Measurements from ENCODE around the gene CREBBP.
"Not testable (repeated sequence)": the region's sequence is repeated elsewhere in the genome, so short reads cannot be mapped to it uniquely, and the experiment has no call there.

CREBBP gene

DNA sequence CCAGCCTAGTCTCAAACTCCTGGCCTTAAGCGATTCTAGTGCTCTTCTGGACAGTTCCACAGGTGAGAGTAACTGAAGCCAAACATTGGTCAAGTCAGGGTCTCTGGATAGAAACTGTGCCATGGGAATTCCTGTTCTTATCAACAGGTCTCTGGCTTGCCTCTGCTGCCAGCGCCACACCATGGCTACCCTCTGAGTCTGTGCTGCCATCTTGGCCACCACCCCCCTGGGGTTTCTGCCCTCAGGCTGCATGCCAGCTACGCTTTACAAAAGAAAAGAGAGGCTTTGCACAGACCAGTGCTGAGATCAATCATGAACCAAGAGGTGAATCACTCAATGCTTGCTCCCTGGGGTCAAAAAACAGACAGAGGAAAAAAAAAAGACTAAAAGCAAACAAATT is 24.4 kb upstream of the CREBBP start:
- no peak for DNase-seq
- no peak for TF ChIP-seq POLR2A (IDR thresholded peaks at IDR 0.05; ENCODE audit: low read length)
- TF ChIP-seq GATA1 (IDR thresholded peaks at IDR 0.05; ENCODE audit: low read depth, low read length) = no peak

DNA sequence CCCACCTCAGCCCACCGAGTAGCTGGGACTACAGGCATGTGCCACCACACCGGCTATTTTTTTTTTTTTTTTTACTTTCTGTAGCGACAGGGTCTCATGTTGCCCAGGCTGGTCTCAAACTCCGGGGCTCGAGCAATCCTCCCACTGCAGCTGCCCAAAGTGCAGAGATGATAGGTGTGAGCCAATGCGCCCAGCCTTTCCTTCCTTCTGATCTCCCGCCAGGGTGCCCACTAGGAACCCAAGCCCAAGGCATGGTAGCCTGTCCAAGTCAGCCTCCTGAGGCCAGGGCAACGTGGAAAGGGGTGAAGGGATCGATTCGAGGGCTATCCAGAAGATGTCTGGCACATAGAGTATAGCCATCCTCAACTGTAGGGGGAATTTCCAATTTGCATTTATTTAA is 9.6 kb upstream of the CREBBP start:
- TF ChIP-seq POLR2A (IDR thresholded peaks at IDR 0.05; ENCODE audit: low read length) (no peak), GATA1 (IDR thresholded peaks at IDR 0.05; ENCODE audit: low read depth, low read length) (no peak)
- DNase-seq = no peak

DNA sequence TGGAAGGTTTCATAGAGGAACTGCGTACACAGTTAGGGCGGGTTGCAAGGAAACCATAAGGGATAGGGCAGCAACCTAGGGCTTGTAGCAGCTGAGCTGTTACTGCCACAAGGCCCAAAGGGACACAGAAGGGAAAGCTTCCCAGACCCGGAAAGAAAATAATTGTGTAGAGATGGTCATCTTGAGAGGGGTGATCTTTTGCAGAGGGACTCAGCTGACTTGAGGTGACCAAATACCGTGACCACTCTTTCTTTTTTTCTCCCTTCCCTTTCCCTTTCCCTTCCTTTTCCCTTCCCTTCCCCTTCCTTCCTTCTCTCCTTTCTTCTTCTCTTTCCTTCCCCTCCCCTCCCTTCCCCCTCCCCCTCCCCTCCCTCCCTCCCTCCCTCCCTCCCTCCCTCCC is 8.5 kb upstream of the CREBBP start:
- TF ChIP-seq GATA1 (IDR thresholded peaks at IDR 0.05; ENCODE audit: low read depth, low read length) = no peak
- no peak for TF ChIP-seq POLR2A (IDR thresholded peaks at IDR 0.05; ENCODE audit: low read length)
- no peak for DNase-seq

DNA sequence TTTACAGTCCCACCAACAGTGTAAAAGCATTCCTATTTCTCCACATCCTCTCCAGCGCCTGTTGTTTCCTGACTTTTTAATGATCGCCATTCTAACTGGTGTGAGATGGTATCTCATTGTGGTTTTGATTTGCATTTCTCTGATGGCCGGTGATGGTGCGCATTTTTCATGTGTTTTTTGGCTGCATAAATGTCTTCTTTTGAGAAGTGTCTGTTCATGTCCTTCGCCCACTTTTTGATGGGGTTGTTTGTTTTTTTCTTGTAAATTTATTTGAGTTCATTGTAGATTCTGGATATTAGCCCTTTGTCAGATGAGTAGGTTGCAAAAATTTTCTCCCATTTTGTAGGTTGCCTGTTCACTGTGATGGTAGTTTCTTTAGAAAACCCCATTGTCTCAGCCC is 5.5 kb upstream of the CREBBP start:
- DNase-seq = not testable (repeated sequence)

DNA sequence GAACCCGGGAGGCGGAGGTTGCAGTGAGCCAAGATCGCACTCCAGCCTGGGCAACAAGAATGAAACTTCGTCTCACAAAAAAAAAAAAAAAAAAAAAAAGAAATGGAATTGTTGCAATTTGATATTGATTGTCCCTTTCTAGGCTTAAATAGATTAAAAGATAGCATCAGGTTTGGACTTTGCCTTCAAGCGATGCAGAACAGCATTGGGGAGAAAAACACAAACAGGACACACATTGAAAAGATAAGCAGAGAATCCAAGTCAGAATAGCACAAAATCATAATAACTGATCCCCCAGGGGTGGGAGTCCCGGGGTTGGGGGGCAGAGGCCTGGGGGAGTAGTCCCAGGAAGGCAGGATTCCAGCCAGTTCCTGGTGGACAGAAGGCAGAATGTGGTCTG is 3.9 kb upstream of the CREBBP start:
- no peak for DNase-seq
- TF ChIP-seq POLR2A (IDR thresholded peaks at IDR 0.05; ENCODE audit: low read length) (no peak), GATA1 (IDR thresholded peaks at IDR 0.05; ENCODE audit: low read depth, low read length) (no peak)

DNA sequence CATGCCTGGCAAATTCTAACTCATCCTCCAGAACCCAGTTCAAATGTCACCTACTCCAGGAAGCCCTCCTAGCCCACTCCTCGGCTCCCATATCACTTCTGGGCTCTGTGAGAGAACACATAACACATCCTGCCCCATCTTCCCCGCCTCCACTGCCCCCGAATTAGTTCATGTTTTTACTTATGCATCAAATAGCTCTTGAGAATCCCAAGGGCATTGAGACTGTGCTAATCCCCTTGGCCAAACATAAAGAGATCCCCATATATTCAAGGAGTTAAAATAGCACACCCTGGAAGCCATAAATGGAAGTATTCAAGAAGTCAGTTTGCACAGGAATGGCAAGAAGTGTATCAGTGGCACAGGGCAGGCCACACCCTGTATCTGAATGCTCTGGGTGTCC is 2.0 kb upstream of the CREBBP start:
- TF ChIP-seq POLR2A (IDR thresholded peaks at IDR 0.05; ENCODE audit: low read length) (no peak), GATA1 (IDR thresholded peaks at IDR 0.05; ENCODE audit: low read depth, low read length) (no peak)
- DNase-seq = no peak

DNA sequence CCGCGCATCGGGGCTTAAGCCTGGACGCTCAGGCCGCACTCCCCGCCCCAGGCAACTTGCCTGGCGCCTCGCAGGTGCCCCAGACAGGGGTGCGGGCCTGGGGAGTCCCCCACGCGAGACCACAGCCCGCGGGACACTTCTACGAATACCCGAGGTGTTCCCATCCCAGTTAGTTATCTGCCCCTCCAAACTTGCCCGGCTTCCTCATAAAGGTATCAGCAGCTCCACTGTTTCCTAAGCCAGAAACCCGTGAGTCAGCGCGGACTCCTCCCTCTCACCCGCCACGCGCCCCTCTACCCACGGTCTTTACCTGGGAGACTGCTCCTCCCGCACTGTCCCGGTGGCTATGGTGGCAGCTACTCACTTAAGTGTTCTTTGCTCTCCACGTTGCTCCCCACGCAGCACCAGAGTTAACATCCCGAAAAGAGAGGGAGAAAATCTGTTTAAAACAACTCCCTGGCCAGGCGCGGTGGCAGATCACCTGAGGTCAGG is 1.0 kb upstream of the CREBBP start:
- TF ChIP-seq GATA1 (IDR thresholded peaks at IDR 0.05; ENCODE audit: low read depth, low read length) (no peak), POLR2A (IDR thresholded peaks at IDR 0.05; ENCODE audit: low read length) (no peak)
- no peak for DNase-seq

DNA sequence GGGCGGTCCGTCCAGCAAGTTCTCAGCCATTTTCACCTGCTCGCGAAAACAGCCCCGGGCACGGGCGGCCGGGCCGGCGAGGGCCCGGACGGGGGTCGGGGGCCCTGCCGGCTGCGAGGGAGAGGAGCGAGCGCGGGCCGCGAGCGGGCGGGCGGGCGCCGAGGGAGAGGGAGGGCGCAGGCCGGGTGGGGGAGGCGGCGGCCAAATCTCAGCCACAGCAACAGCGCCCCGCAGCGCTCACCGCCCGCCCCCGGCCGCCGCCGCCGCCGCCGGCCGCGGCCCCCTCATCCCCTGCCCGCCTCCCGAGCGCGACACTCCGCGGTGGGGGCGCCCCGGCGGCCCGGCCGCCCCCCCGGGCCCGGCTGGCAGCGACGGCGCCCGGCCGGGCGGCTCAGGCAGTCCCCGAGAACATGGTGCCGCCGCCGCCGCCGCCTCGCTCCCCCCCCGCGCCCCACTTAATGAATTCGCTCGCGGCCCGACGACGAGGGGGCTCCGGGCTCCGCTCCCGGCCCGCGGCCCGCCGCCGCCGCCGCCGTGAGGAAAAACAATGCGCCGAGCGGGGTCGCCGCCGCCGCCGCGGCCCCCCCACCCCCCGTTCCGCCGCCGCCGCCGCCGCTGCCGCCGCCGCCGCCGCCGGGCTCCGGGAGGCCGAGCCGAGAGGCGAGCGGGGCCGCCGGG is 487 bp downstream of the CREBBP start:
- peak; percentile 81 to 90 for DNase-seq

DNA sequence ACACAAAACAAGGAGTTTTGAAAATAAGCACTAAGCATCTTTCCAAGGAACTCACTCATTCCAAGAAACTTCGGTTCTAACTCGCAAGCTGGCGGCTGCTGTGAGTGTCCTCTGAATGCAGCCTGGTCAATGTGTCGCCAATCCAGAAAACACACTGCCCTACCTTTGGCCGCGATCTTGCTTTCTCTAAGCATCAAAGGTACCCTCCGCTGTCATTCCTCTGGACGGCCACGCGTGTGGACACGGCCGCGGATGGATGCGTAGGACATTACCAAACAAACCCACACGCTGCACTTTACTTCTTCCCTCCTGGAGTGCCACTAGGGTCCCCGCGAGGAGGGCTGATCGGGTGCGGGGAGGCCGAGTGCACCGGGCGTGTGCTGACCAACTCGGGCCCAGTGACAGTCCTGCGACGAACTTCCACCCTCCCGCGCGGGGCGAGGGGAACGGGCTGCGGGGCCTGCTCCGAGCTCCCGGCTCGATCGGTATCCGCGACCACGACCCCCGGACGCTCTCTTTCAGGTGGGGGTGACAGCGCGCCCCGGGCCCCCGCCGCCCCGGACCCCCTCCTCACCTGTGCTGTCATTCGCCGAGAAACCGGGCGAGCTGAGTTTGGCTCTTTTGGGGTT is 1.1 kb downstream of the CREBBP start:
- peak; percentile 57 to 71 for DNase-seq
- TF ChIP-seq GATA1 (IDR thresholded peaks at IDR 0.05; ENCODE audit: low read depth, low read length) (no peak), POLR2A (IDR thresholded peaks at IDR 0.05; ENCODE audit: low read length) (no peak)

More for the DNA sequence above, 487 bp downstream of the CREBBP start:
- no peak for TF ChIP-seq POLR2A (IDR thresholded peaks at IDR 0.05; ENCODE audit: low read length)
- no peak for TF ChIP-seq GATA1 (IDR thresholded peaks at IDR 0.05; ENCODE audit: low read depth, low read length)

DNA sequence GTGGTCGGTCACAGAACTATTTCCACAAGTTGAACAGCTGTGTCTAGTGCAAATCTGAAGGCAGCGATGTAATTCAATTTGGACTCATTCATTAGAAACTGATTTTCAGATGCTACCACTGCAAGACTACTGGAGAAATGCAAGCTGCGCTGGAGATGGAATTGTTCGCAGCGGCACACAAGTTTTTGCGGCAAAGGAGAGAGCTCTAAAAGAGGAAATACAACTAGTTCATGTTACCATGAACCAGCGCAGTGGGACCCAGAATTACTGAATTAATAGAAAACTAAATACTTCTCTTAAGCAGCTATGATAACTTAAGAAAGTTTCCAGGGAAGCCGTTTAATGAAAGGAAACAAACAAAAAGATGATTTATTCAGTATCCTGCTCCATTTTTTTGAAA is 1.9 kb downstream of the CREBBP start:
- peak in 1 of 2 experiments; percentile 49 for DNase-seq
- no peak for TF ChIP-seq POLR2A (IDR thresholded peaks at IDR 0.05; ENCODE audit: low read length)
- no peak for TF ChIP-seq GATA1 (IDR thresholded peaks at IDR 0.05; ENCODE audit: low read depth, low read length)

DNA sequence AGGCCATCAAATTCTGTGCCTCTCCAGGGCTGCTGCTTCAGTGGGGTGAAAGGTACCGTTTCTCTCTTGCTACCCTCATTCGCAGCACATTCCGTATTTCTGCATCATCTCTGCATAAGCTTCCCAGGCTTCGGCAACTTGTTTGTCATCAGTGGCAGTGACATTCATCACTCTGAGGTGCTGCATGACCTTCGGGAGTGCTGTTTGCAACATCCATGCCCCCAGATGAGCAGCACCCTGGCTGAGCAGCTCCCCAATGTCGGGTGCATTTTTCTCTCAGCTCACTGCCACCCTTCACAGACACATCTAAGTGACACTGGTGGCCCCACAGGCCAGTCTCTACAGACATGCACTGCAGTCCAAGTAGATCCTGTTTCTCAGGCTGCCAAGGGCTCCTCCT is 3.8 kb downstream of the CREBBP start:
- DNase-seq = peak in 1 of 2 experiments; percentile 26

DNA sequence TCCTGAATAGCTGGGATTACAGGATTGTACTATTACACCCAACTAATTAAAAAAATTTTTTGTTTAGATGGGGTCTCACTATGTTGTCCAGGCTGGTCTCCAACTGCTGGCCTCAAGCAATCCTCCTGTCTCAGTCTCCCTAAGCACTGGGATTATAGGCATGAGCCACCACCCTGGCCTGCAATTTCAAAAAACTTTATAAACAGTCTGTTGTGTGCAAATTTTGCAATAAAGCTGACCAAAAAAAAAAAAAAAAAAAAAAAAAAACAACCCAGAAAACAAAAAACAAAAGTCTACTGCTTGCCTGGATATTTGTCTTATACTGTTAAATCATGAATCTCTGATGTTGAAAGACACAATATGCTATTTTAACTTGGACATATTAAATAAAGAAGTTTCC is 4.4 kb downstream of the CREBBP start:
- no peak for DNase-seq
- TF ChIP-seq POLR2A (IDR thresholded peaks at IDR 0.05; ENCODE audit: low read length) = no peak
- TF ChIP-seq GATA1 (IDR thresholded peaks at IDR 0.05; ENCODE audit: low read depth, low read length) = no peak

More for the DNA sequence above, 3.8 kb downstream of the CREBBP start:
- no peak for TF ChIP-seq POLR2A (IDR thresholded peaks at IDR 0.05; ENCODE audit: low read length)
- no peak for TF ChIP-seq GATA1 (IDR thresholded peaks at IDR 0.05; ENCODE audit: low read depth, low read length)

DNA sequence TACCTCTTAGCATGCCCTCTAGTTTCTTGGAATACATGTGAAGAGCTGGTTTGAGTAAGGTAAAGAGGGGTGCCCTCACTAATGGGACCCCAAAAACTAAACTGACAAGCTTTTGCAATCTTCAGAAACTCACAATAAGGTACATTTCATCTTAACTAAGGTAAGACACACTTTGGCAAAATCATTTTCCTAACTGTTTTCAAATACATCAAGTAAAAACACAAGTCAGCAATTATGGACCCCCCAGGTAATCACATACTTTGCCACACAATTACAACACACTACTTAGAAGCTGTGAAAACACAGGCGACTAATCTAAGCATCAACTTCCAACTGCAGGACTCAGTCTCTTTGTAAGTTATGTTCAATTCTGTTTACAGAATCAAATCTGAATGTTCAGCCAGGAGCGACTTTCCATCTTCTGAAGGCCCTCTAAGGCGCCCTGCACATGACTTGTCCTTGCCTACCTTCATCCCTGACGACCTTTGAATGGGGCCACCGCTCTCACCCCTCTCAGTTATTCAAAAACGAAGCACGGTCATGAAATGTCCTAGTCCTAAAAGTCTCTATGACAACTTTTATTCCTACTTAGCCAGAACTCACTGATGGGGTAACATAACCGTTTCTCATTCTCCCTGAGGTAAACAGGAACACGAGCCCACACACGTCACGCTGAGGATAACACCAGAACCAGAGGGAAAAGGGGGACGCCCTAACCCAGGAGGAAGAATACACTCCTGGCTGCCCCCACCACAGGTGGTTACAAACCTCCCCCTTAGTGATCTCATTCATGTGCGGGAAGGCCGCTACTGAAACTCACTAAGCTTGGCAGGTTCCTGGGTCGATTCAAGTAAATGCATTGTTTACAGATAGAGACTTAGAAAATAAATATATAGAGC is 5.5 kb downstream of the CREBBP start:
- TF ChIP-seq GATA1 (IDR thresholded peaks at IDR 0.05; ENCODE audit: low read depth, low read length) (no peak), POLR2A (IDR thresholded peaks at IDR 0.05; ENCODE audit: low read length) (no peak)
- DNase-seq = no peak

DNA sequence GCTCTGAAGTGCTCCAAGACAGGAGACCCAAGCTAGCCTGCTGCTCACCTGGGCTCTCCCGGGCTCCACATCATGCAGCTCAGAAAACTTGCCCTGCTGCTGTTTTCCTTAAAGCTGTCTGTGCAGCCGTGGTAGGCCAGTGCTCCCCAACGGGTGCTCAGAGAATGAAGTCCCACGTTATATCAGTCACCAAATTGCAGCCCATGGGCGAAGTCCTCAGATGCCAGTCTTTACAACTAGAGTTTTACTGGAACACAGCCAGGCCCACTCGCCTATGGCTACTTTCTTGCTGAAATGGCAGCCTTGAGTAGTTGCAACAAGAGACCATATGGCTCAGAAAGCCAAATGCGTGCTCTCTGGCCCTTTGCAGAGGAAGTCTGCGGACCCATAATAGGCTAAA is 6.3 kb downstream of the CREBBP start:
- DNase-seq = peak in 1 of 2 experiments; percentile 52
- TF ChIP-seq POLR2A (IDR thresholded peaks at IDR 0.05; ENCODE audit: low read length) = no peak

Data from erythroblast (primary cell).